NOMO-1 (cell line): ENCODE results near the gene AKAP17A.
"Not testable (repeated sequence)": the region's sequence is repeated elsewhere in the genome, so short reads cannot be mapped to it uniquely, and the experiment has no call there.

Experiments used
- DNase-seq, 2 experiments: peaks; one replicate each; lab custom pipeline; 2025; ENCODE audit not compliant: unreplicated experiment in 2 of 2; lab: John Stamatoyannopoulos, UW

The AKAP17A gene, protein sequence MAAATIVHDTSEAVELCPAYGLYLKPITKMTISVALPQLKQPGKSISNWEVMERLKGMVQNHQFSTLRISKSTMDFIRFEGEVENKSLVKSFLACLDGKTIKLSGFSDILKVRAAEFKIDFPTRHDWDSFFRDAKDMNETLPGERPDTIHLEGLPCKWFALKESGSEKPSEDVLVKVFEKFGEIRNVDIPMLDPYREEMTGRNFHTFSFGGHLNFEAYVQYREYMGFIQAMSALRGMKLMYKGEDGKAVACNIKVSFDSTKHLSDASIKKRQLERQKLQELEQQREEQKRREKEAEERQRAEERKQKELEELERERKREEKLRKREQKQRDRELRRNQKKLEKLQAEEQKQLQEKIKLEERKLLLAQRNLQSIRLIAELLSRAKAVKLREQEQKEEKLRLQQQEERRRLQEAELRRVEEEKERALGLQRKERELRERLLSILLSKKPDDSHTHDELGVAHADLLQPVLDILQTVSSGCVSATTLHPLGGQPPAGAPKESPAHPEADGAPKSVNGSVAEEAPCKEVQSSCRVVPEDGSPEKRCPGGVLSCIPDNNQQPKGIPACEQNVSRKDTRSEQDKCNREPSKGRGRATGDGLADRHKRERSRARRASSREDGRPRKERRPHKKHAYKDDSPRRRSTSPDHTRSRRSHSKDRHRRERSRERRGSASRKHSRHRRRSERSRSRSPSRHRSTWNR

GRCh38 chrX:1591102-1591862 is at the start of gene AKAP17A:
AKAP17A (plus strand) TSS chrX:1591604; CDS start chrX:1593463, 1,859 bp downstream.
- DNase-seq, result peak; percentile 89 to 95

GRCh38 chrX:1542994-1543725 is 48.2 kb upstream of the AKAP17A start:
- no peak for DNase-seq

GRCh38 chrX:1545776-1546408 is 45.5 kb upstream of the AKAP17A start:
- no peak for DNase-seq

DNA sequence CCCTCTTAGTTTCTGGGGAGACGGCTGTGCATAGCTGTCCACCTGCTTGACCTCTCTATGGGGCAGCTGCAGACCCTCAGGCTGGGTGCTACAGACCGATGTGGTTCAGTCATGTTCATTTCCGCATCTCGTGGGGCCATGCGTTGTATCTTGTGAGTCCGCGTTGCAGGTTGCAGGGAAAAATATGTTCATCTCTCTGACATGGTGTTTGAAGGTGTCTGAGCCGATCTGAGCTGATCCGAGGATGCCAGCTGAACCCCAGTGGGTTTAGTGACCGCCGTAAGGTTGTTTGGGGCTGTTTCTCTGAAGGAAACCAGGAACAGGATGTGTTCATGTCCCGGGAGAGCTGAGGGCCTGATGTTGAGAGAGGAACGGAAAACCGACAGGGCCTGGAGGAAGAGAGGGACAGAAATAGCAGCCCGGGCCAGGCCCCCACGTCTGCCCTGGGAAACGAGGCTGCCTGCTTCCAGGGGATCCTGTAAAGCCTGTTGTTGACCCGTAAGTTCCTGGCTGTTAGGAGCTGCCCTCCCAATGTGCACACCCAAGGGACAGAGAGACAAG is 44.6 kb upstream of the AKAP17A start:
- DNase-seq, result no peak

DNA sequence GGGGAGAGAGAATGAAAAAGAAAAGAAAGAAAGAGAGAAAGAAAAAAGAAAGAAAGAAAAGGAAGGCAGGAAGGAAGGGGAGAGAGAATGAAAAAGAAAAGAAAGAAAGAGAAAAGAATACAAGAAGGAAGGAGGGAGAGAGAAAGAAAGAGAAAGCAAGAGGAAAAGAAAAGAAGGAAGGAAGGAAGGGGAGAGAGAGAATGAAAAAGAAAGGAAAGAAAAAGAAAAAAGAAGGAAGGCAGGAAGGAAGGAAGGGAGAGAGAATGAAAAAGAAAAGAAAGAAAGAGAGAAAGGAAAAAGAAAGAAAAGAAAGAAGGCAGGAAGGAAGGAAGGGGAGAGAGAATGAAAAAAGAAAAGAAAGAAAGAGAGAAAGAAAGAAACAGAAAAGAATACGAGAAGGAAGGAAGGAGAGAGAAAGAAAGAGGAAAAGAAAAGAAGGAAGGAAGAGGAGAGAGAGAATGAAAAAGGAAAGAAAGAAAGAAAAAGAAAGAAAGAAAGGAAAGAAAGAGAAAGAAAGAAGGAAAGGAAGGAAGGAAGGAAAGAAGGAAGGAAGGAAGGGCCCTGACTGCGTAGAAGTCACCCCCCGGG is 39.4 kb upstream of the AKAP17A start:
- no peak for DNase-seq

DNA sequence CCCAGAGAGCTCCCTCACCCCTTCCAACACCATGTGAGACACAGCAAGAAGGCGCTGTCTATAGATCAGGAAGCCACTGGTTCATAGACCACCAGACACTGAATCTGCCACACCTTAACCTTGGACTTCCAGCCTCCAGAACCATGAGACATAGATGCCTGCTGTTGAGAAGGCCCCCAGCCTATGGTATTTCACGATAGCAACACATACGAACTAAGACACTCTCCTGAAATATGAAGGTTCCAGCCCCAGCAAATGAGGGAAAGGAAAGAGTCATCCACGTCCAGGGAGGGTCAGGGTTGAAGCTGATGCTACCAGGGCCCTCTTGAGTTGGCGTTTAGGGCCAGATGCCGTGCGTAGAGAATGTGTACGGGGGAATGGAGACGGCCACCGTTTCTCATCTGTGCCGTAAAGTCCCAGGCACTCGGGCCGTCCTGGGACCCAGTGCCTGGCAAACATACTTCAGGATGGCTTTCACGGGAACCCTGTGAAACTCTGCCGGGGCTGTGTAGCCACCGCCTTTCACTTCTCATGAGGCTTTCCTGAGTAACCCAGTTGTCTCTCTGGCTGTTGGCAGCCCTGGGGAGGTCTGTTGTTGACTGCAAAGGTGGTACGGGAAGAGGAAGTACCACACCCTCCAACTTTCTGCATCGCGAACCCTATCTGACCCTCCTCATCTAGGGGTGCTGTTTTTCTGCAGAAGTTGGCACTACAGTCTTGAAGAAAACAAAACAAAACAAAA is 36.8 kb upstream of the AKAP17A start:
- peak; percentile 25 to 31 for DNase-seq

- no peak for DNase-seq
Observed at GRCh38 chrX:1555370-1555769, 36.0 kb upstream of the AKAP17A start.

DNA sequence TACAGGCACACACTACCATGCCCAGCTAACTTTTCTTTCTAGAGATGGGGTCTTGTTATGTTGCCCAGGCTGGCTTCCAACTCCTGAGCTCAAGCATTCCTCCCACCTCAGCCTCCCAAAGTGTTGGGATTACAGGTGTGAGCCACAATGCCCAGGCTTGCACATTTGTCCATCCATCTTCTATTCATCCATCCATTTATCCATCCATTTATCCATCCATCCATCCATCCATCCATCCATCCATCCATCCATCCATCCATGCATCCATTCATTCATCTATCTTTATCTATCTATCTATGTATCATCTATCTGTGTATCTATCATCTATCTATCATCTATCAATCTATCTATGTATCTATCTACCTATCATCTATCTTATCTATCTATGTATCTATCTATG is 34.0 kb upstream of the AKAP17A start:
- not testable (repeated sequence) for DNase-seq

DNA sequence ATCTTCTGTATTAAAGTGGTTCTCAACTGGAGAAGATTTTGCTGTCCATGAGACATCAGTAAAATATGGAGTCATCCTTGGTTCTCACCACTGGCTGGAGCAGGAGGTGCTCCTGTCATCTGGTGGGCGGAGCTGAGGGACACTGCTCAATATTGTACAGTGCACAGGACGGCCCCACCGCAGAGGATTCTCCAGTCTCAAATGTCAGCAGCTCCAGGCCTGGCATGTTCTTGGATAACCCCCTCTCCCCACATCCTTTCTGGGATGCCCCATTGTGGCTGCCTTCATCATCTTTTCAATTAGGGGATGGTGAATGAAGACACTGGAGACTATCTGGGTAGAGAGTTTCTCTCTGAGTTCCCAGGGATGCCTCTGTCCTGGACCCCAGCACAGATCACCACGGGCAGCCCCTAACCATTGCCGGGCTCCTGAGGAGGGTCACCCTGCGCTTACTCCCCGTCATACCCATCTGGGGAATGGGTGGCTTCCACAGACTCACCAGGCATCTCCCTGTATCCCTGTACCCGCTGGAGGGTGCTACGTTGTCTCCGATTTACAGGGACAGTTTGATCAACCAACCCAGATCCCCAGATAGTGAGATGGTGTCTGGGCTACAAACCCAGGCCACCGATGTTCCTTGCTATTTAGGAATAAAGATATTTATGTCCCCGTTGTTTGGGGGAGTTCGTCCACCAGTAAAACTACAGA is 32.5 kb upstream of the AKAP17A start:
- no peak for DNase-seq

DNA sequence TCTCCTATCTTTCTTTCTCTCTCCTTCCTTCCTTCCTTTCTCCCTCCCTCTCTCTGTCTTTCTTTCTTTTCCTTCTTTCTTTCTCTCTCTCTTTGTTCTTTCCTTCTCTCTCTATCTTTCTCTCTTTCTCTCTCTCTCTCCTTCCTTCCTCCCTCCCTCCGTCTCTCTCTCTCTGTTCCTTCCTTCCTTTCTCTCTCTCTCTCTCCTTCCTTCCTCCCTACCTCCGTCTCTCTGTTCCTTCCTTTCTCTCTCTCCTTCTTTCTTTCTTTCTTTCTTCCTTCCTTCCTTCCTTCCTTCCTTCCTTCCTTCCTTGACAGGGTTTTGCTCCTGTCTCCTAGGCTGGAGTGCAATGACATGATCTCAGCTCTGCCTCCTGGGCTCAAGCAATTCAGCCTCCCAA is 30.2 kb upstream of the AKAP17A start:
- no peak for DNase-seq

GRCh38 chrX:1564077-1564476 is 27.3 kb upstream of the AKAP17A start:
- DNase-seq, result not testable (repeated sequence)

GRCh38 chrX:1564750-1565683 is 26.4 kb upstream of the AKAP17A start:
- DNase-seq, result peak; percentile 75 to 84

GRCh38 chrX:1574181-1574580 is 17.2 kb upstream of the AKAP17A start:
- DNase-seq, result not testable (repeated sequence)

DNA sequence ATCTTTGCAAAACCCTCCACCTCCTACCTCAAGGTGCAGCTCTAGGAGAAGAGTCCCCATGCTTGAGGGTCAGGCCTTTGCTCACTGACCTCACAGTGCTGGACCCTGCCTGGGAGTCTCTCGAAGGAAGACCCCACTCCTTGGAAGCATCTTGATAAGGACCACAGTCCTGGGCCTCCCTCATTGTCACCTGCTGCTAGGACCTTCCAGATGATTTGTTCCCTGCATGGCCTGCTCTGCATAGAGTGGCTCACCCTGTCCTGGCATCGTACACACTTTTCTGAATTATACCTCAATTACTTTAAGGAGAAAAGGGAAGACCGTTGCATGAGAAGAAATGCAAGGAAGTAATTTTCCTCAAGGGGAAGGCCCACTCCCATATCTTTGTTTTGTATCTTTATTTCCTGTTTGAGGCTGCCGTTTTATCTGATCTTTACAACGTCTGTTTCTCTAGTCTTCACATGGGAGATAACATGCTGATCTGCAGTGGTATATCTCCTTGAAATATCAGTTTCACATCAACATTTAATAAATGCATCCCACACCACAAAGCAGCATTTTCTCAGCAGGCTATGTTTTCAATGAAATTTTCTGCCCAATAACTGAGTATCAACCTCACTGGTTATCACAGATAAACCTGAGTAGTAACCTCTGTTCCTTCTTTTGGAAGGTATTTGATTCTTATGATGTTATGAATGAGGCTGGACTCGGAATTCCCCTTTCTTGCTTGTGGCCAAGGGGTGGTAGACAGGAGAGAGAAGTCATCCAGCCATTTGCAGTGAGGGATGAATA is 15.0 kb upstream of the AKAP17A start:
- no peak for DNase-seq

GRCh38 chrX:1577845-1578244 is 13.6 kb upstream of the AKAP17A start:
- no peak for DNase-seq

- DNase-seq, result no peak
Observed at GRCh38 chrX:1578511-1579173, 12.8 kb upstream of the AKAP17A start.
